Heart left ventricle (tissue), 16 donors: ENCODE measurements around the gene ASCL4. TPM values are rescaled to one million over a fixed set of nuclear protein-coding genes. Genes with fewer than 3 reads are reported as not detected.

Experiments
- ATAC-seq, 4 donors: fragments of 200-7000 bp; cut with Tn5 transposase; one replicate each; pipeline ENCODE4 v1.9.1; 2020 to 2022; ENCODE audit warnings: moderate library complexity in 4 of 4, mild to moderate bottlenecking in 3 of 4, moderate number of reproducible peaks in 1 of 4
- DNase-seq, 5 donors: peaks; one replicate each; pipeline ENCODE4 v3.0.0-alpha.2; 2020
- H3K27ac ChIP-seq, 12 donors: fragments of 200-600 bp; sonication (generic) in 4 of 12; one replicate each; pipeline versions ENCODE4 v1.5.0 to v1.8.0; 2016 to 2022; ENCODE audit warnings: mild to moderate bottlenecking in 2 of 12
- H3K27me3 ChIP-seq, 9 donors: fragments of 200-600 bp; sonication (generic) in 2 of 9; one replicate each; pipeline versions ENCODE4 v1.5.1 to v1.8.0; 2016 to 2022; ENCODE audit warnings: mild to moderate bottlenecking in 3 of 9
- H3K36me3 ChIP-seq, 9 donors: fragments of 200-600 bp; sonication (generic) in 2 of 9; one replicate each; pipeline versions ENCODE4 v1.5.0 to v1.8.0; 2018 to 2022; ENCODE audit warnings: mild to moderate bottlenecking in 2 of 9
- H3K4me1 ChIP-seq, 12 donors: fragments of 200-600 bp; sonication (generic) in 4 of 12; one replicate each; pipeline versions ENCODE4 v1.5.0 to v1.8.0; 2016 to 2022; ENCODE audit warnings: mild to moderate bottlenecking in 3 of 12
- H3K4me3 ChIP-seq, 12 donors: fragments of 200-600 bp; sonication (generic) in 4 of 12; one replicate each; pipeline versions ENCODE4 v1.5.0 to v1.8.0; 2017 to 2022; ENCODE audit warnings: mild to moderate bottlenecking in 9 of 12, moderate library complexity in 4 of 12
- H3K9me3 ChIP-seq, 12 donors: fragments of 200-600 bp; sonication (generic) in 4 of 12; one replicate each; pipeline versions ENCODE4 v1.5.0 to v1.8.0; 2016 to 2022; ENCODE audit warnings: mild to moderate bottlenecking in 1 of 12
- POLR2A ChIP-seq, 2 donors: fragments of 450-650 bp; IDR thresholded peaks; one replicate each; pipeline ENCODE4 v1.6.1; 2017; ENCODE audit warnings: antibody characterized with exemption in 2 of 2, mild to moderate bottlenecking in 2 of 2, moderate library complexity in 2 of 2
- WGBS, 4 donors: extraction: QIAGEN DNeasy Blood & Tissue Kit in 2 of 4; methylation state at CpG; one replicate each; pipeline versions ENCODE4 v1.1.5 to v1.1.7; 2013 to 2018; 5-methylcytosine and 5-hydroxymethylcytosine counted together
- intact Hi-C, 10 donors: fragments of 100-400 bp; cut with DNase I; formaldehyde crosslinking; loops; one replicate each; pipeline versions ENCODE4 v1.11.1 to v1.14.2; 2022
- polyA plus RNA-seq, 2 donors: library from polyadenylated mRNA; stranded (reverse); fragments of 200-250 nt; gene quantifications; one replicate each; pipeline ENCODE4 v1.2.3, GENCODE V29; 2013
- total RNA-seq, 9 donors: library from RNA; depleted of rRNA in 2 of 9; stranded (reverse); fragments of >200 nt in 2 of 9; fragmentation: NEBNext Ultra II Directional in 3 of 9; extraction: Animal tissue kit (Norgen Biotek cat#: 25700) in 3 of 9; gene quantifications; one replicate each; pipeline versions ENCODE4 v1.1.0 to v1.2.4, GENCODE V29; 2016 to 2023
- TF ChIP-seq, protein P1 (sequence below), 12 donors: fragments of 200-600 bp; sonication (generic) in 4 of 12; IDR thresholded peaks; one replicate each; pipeline versions ENCODE4 v1.5.0 to v1.8.0; 2018 to 2022; ENCODE audit warnings: antibody characterized with exemption in 12 of 12, mild to moderate bottlenecking in 5 of 12
- donor health status: ischemic (EF 13 %, LVEDD 7.1; RV severe dilation, severe dysfunction).
- donor health status: healthy with polysubstance abuse.
- donor health status: DM: no; HTN: yes; CAD: no.
- donor health status: DM: no; HTN: no; CAD: no.
- donor health status: ischemic (EF 25% LVEDD 6.9; RV normal size, moderate dysfunction).
- donor health status: ischemic (EF 25% LVEDD 5.7; RV mildly dilated, moderate dysfunction).
- donor health status: healthy.
- donor health status: DM: yes; HTN: yes; CAD: no.
- donor health status: ischemic (EF 35%, LVEDD 5.7; RV mildly dilated, moderate dysfunction).
- donor health status: nonischemic (EF 11% LVEDD 7.7; RV severe dilation, severe dysfunction).
- donor health status: DM: yes; HTN: yes; CAD: no.
- donor health status: PGD.
- donor health status: ischemic (EF 29% LVEDD 5.4; RV normal size, mild dysfunction).
- donor health status: nonischemic (EF 23%, LVEDD 6.1; RV moderate dilation, normal function).

The ASCL4 gene
- total and polyA plus RNA-seq, 11 donors: not detected

DNA sequence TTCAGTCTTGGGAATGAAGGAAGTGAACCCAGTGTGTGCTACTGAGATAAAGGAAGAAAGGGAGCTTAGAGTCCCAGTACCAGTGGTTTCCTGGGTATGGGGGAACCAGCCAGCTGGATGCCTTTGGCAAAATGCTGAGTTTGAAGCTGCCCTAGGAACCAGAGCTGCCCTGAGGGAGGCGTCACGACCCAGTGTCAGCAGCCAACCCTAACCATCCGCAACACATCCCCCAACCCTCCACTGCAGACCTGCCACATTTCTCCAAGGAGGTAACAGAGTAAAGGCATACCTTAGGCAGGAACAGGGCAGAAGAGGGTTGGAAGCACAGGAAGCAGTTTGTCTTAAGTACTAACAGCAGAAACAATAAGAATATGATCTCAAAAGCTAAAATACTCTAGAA lies 42.1 kb upstream of the ASCL4 start:
- TF ChIP-seq, protein P1, sequence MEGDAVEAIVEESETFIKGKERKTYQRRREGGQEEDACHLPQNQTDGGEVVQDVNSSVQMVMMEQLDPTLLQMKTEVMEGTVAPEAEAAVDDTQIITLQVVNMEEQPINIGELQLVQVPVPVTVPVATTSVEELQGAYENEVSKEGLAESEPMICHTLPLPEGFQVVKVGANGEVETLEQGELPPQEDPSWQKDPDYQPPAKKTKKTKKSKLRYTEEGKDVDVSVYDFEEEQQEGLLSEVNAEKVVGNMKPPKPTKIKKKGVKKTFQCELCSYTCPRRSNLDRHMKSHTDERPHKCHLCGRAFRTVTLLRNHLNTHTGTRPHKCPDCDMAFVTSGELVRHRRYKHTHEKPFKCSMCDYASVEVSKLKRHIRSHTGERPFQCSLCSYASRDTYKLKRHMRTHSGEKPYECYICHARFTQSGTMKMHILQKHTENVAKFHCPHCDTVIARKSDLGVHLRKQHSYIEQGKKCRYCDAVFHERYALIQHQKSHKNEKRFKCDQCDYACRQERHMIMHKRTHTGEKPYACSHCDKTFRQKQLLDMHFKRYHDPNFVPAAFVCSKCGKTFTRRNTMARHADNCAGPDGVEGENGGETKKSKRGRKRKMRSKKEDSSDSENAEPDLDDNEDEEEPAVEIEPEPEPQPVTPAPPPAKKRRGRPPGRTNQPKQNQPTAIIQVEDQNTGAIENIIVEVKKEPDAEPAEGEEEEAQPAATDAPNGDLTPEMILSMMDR (IDR thresholded peaks at IDR 0.05): no peak
- no peak for TF ChIP-seq POLR2A (IDR thresholded peaks at IDR 0.05)
- H3K27me3 ChIP-seq: no peaks in the 10 kb centered on the region
- H3K4me1 ChIP-seq: no peaks in the 10 kb centered on the region
- DNase-seq (no peak), ATAC-seq (no peak)
- intact Hi-C loops: no loop called here
- peaks cover 5 to 57% (median 51%) of the 10 kb centered on the region in 9 donors for H3K36me3 ChIP-seq
- H3K4me3 ChIP-seq: no peak overlapping the region
- H3K9me3 ChIP-seq: no peaks in the 10 kb centered on the region
- H3K27ac ChIP-seq: no peak overlapping the region
- 64 to 91% (median 87%) methylated on average over 3 of the region's 3 CpGs for WGBS, 4 donors

DNA sequence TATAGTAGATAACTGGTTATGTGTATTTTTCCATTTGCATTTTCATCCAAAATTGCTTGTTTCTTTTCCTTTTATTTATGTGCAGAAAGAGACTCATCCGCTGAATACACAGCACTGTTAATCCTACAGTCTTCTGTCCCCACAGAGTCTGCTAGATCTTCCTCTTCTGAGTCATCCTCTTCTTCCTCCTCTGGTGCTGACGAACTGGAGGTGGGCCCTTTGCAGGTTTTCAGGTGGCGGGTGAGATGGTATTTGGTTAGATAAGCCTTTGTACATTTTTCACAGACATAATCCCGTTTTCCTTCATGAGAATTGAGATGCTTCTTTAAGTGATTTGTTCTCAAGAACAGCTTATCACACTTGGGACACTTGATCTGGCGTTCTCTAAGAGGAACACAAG lies 40.4 kb upstream of the ASCL4 start:
- no peak overlapping the region for H3K27ac ChIP-seq
- DNase-seq: no peak
- no peaks in the 10 kb centered on the region for H3K9me3 ChIP-seq
- H3K27me3 ChIP-seq: no peaks in the 10 kb centered on the region
- TF ChIP-seq POLR2A (IDR thresholded peaks at IDR 0.05): no peak
- TF ChIP-seq, protein P1 (IDR thresholded peaks at IDR 0.05): no peak
- ATAC-seq: no peak
- WGBS, 4 donors: 85 to 91% (median 89%) methylated on average over 5 of the region's 5 CpGs
- intact Hi-C loops: no loop called here
- no peaks in the 10 kb centered on the region for H3K4me1 ChIP-seq
- H3K4me3 ChIP-seq: no peak overlapping the region
- H3K36me3 ChIP-seq: peaks cover 5 to 75% (median 68%) of the 10 kb centered on the region in 9 donors

DNA sequence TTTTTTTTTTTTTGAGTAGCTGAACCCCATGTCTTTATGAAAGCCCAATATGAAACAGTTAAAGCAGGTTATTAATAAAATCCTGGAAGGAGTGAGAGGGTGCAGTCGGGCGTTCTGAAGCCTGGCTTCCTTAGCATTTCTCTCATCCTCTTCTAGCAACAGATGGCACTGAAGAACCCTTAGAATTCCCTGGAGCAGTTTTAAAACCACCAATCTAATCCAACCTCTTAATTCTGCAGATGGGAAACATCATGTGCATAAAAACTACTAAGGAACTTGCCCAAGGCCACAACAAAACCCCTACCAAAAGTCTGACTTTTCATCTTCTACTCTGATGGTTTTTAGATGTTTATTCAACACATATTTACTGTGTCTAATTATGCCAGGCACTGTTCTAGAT lies 38.7 kb upstream of the ASCL4 start:
- no peak for DNase-seq
- no peak for ATAC-seq
- Histone ChIP-seq H3K4me1 (no peaks in the 10 kb centered on the region), H3K36me3 (peaks cover 5 to 91% (median 85%) of the 10 kb centered on the region in 9 donors), H3K27ac (no peak overlapping the region), H3K9me3 (no peaks in the 10 kb centered on the region), H3K4me3 (no peak overlapping the region), H3K27me3 (no peaks in the 10 kb centered on the region)
- TF ChIP-seq, protein P1 (IDR thresholded peaks at IDR 0.05): no peak
- TF ChIP-seq POLR2A (IDR thresholded peaks at IDR 0.05): no peak
- intact Hi-C loops: no loop called here
- WGBS, 4 donors: 87 to 96% (median 94%) methylated on average over 2 of the region's 2 CpGs

DNA sequence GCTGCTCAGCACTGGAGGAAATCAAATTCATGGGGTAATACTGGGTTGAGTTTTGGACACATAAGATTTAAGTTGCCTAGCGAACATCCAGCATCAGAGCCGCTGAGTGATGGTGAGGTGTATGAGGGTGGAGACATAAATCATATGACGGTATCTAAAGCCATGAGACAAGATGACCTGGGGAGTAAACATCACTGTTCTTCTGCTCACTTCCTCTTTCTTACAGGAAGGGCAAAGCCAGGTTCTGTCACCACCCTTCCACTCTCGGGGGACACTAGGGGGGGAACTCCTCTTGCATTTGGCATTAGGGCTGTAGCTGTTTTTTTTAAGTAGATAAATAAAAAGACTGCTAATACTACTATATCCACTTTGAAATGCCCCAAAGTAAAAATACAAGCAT lies 37.6 kb upstream of the ASCL4 start:
- Histone ChIP-seq H3K4me3 (no peak overlapping the region), H3K4me1 (no peaks in the 10 kb centered on the region), H3K36me3 (peaks cover 5 to 99% (median 96%) of the 10 kb centered on the region in 9 donors), H3K27ac (no peak overlapping the region), H3K9me3 (no peaks in the 10 kb centered on the region), H3K27me3 (no peaks in the 10 kb centered on the region)
- ATAC-seq (no peak), DNase-seq (no peak)
- WGBS, 4 donors: 82 to 87% (median 85%) methylated on average over 4 of the region's 4 CpGs
- TF ChIP-seq, protein P1 (IDR thresholded peaks at IDR 0.05): no peak
- TF ChIP-seq POLR2A (IDR thresholded peaks at IDR 0.05): no peak
- intact Hi-C loops: no loop called here
